Skeletal muscle cell (primary cell): ENCODE results near the gene PLEKHH2.
"Not testable (repeated sequence)": the region's sequence is repeated elsewhere in the genome, so short reads cannot be mapped to it uniquely, and the experiment has no call there.

Experiments used
- DNase-seq: peaks from one replicate; pipeline ENCODE4 v3.0.0-alpha.2; 2010; ENCODE audit warnings: low read depth
- H3K4me3 ChIP-seq: 2 replicates; pipeline ENCODE4 v1.5.1; 2011; ENCODE audit warnings: low read depth, mild to moderate bottlenecking, control low read depth, low read length, moderate library complexity

PLEKHH2 gene

DNA sequence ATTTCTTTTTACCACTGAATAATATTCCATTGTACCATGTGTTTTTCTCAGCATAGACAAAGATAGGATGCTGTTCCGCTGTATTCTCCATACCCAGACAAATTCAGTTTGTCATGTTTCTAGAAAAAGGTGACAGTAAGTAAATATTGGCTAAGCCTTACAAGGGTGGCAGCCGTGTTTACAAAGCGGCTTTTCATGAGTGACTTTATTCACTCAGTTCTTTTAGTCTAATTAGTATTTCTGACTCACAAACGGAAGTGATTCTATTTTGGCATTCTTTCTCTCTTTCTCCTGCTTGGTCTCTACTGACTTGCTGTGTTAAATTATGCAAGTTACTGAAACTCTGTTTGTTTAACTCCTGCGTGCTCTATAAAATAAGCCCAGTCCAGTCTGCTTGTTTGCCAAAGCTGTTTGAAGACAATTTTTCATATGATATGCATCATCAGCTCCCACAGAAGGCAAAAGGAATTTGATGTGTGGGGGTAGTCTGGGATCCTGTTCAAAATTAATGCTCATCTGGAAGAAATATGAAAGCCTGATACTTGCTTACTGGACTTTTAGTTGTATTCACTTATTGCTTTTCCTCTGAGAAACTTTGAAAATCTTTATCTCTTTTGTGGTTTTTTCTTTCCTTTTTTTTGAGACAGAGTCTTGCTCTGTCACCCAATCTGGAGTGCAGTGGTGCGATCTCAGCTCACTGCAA, 2.3 kb upstream of the PLEKHH2 start:
- DNase-seq, result peak; percentile 51
- no peak overlapping the region for H3K4me3 ChIP-seq

DNA sequence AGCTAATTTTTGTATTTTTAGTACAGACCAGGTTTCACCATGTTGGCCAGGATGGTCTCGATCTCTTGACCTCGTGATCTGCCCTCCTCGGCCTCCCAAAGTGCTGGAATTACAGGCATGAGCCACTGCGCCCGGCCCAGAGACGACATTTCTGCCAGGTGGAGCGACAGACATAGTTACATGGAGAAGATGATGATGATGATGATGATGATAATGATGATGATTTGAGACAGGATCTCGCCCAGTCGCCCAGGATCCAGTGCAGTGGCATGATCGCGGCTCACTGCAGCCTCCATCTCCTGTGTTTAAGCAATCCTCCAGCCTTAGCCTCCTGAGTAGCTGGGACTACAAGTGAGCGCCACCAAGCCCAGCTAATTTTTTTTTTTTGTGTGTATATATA, 907 bp upstream of the PLEKHH2 start:
- H3K4me3 ChIP-seq, DNase-seq: not testable (repeated sequence)

DNA sequence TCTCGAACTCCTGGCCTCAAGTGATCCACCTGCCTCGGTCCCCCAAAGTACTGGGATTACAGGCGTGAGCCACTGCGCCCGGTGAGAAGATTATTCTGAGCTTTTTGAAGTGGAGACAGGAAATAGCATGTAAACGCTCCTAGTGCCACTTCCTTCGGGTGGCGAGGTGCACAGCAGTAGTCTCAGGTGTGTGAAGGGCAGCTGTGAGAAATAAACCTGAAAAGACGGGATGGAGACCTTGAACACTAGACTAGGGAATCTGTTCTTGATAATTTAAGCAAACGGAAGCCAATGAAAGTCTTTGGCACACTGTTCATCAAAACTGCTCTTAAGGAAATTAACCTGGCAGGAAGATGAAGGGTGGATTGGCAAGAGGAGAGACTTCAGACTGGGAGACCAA, 439 bp upstream of the PLEKHH2 start:
- DNase-seq, result no peak

DNA sequence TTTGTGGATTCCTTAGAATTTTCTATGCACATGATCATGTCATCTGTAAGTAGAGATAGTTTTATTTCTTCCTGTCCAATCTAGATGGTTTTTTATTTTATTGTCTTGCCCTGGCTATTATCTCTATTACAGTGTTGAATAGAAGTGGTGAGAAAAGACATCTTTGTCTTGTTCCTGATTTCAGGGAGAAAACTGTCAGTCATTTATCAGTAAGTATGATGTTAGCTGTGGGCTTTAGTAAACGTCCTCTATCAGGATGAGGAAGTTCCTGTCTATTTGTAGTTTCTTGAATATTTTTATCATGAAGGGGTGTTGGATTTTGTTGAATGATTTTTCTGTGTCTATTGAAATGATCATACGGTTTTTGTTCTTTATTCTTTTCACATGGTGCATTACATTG, 5.3 kb downstream of the PLEKHH2 start:
- DNase-seq, result no peak
- no peak overlapping the region for H3K4me3 ChIP-seq

More for the DNA sequence above, 439 bp upstream of the PLEKHH2 start:
- H3K4me3 ChIP-seq, result peak overlapping the region; percentile 71

DNA sequence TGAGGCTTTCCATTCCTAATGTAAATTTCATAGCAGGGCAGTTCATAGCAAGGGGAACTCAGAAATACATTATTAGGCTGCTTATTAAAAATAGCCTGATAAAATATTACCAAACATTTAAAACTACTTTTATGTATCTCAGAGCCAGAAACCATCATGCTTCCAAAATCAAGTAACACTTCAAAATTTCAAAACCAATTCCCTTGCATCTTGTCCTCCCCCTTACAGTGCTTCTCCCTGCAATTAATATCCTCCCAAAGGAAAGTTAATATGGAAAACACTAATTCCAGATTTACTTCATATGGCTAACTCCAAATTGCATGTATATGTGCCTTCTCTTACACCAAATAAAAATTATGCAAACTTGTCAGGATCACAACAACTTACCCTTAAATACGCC, 6.6 kb downstream of the PLEKHH2 start:
- DNase-seq, result no peak
- no peak overlapping the region for H3K4me3 ChIP-seq

DNA sequence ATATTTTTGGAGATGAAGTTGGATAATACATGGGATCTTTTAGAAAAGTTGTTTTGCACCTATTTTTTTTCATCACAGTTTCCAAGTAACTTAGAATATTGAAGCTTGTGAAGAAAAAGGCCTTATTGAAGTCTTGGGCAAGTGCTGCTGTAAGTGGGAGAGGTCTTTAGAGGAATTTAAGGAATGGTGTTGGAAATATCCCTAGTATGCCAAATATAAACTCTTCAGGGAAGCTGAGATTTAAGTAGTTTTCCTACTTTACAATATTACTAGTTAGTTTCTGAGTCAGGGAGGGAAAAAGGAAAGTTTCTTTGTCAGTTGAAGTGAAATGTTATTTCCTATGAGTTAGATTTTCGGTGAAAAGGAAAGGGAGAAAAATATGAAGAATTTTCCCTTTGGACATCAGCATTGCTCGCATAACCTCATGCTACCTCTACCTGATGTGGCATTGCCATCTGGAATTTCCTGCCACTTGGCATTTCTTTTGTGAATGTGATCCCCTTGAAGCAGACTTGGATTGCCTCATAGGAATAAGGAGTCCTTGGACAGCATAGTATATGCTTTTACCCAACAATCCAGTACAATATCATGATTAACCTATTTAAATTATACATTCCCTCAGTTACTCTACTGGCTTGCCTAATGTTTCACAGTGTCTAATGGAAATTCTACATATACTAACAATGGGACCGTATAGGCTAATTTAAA, 12.1 kb downstream of the PLEKHH2 start:
- H3K4me3 ChIP-seq, result no peak overlapping the region
- DNase-seq, result no peak

DNA sequence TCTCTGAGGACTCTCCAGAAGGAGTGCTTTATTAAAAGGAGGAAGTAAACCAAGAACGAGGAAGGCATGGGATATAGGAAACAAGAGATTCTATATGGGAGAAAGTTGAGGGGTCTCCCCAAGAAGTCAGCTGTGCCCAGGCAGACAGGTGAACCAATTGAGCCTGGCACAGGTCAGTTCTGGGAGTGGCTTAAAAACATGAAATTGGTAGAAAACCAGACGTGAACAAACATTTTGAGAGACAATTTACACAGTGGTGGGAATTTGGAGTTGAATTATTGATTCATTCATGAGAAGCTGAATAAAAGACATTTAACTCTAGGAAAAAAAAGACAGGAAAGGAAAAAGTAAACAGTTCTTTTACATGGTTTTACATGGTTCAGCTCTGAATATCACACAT, 16.4 kb downstream of the PLEKHH2 start:
- no peak overlapping the region for H3K4me3 ChIP-seq
- no peak for DNase-seq

DNA sequence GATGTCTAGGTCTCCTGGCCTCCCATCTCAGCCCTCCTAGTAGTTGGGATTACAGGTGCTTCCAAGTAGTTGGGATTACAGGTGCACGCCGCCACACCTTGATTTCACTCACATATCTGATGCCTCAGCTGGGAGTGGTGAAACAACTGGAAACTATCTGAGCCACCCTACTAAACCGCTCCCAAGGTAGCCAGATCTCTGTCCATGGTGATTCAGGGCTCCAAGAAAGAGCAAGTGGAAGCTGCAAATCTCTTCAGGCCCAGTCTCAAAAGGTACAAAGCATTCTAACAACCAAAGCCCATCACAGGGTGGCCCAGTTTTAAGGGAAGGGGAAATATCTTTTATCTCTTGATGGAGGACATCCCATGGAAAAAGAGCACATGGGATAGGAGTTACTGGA, 20.2 kb downstream of the PLEKHH2 start:
- no peak overlapping the region for H3K4me3 ChIP-seq
- no peak for DNase-seq

DNA sequence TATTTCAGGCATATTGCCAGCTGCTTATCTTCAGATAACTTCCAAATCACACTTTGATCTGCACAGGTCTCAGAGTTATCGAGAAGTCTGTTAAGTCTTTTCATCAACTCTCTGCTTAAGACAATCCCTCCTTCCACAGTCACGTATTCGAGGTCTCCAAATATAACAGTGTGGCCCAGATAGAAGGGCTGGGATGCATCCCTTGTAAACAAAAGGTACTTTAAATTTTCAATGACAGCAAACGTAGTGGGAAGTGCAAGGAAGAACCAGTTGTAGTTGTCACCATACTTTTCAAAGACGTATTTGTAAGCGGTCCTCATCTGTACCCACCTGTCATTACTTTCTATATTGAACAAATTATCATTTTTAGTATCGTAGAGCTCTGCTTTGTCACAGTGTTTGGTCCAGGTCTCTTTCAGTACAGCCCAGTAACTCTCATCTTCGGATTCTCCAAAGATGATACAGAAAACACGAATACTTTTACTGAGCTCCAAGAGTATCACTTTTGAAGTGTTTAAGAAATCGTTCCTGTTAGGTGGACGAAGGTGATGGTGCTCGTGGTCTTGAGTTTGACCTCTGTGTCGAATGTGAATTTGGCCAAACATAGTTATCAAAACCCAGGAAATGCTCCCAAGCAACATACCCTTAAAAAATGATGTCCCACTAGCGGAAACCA, 38.7 kb downstream of the PLEKHH2 start:
- no peak for DNase-seq
- peak overlapping the region; percentile 48 for H3K4me3 ChIP-seq

DNA sequence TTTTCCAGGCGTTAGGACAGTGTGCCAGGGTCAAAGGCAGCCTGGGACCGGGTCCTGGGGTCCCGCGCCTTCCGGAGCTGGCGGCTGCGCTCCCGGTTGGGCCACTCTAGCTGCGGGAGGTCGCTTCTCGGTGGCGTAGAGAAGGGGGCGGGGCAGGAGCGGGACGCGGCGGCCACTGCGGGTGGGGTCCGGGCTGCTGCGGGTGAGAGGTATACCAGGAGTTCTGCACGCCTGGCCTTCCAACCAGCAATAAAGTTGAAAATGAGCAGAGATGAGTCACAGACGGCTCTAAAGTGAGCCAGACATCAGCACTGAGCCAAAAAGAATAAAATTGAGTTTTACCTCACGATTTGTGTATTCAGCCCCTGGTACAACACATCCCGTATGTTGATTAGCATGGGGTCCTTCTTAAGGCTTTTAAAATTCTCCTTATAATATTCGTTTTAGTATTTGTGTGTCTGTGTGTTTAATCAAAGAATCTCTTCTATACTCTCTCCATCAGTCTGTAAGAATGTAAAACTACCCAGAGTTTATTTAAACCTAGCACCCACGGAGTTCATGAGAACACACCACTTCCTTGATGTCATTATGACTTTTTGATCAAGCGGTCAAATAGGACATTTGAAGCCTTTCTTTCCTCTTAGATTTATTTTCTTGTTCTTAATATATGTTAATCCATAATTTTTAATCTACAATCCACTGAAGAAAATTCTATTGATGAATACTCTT, 39.4 kb downstream of the PLEKHH2 start, which contains the start of gene C1GALT1C1L:
C1GALT1C1L (minus strand) TSS at position 108 of the 729 bp plus-strand sequence; CDS start at position 1, 107 bp downstream.
- DNase-seq, result peak; percentile 18
- H3K4me3 ChIP-seq, result peak within 1 kb of the TSS; percentile 48

DNA sequence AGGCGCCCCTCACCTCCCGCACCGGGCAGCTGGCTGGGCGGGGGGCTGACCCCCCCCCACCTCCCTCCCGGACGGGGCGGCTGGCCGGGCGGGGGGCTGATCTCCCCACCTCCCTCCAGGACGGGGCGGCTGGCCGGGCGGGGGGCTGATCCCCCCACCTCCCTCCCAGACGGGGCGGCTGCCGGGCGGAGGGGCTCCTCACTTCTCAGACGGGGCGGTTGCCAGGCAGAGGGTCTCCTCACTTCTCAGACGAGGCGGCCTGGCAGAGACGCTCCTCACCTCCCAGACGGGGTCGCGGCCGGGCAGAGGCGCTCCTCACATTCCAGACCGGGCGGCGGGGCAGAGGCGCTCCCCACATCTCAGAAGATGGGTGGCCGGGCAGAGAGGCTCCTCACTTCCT, 40.7 kb downstream of the PLEKHH2 start:
- not testable (repeated sequence) for DNase-seq, H3K4me3 ChIP-seq

DNA sequence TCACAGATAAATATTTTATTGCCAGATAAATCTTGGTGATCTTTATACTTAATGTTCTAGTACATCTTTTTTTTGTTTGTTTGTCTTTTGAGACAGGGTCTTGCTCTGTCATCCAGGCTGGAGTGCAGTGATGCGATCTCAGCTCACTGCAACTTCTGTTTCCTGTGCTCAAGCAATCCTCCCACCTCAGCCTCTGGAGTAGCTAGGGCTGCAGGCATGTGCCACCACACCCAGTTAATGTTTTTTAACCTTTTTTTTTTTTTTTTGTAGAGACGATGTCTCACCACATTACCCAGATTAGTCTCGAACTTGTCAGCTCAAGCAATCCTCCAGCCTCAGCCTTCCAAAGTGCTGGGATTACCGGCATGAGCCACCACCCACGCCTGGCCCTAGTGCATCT, 48.3 kb downstream of the PLEKHH2 start:
- no peak for DNase-seq
- H3K4me3 ChIP-seq, result no peak overlapping the region

DNA sequence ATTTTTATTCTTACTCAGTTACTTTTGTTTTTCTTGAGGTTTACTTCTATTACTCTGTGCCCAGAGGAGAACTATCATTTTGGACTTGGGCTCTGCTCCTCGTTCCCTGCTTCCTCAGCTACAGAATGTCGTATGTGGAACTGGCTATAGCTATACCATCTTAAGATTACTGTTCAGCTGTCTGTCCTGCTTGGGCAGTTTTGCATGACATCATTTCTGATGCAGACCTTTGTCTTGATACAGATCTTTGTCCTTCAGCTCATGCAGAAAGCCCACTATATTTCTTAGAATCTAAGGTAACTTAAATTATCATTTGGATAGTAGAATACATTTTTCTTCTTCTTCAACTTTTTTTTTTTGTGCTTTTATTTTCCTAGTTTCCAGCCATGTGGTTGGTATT, 52.9 kb downstream of the PLEKHH2 start:
- H3K4me3 ChIP-seq, result no peak overlapping the region
- no peak for DNase-seq

DNA sequence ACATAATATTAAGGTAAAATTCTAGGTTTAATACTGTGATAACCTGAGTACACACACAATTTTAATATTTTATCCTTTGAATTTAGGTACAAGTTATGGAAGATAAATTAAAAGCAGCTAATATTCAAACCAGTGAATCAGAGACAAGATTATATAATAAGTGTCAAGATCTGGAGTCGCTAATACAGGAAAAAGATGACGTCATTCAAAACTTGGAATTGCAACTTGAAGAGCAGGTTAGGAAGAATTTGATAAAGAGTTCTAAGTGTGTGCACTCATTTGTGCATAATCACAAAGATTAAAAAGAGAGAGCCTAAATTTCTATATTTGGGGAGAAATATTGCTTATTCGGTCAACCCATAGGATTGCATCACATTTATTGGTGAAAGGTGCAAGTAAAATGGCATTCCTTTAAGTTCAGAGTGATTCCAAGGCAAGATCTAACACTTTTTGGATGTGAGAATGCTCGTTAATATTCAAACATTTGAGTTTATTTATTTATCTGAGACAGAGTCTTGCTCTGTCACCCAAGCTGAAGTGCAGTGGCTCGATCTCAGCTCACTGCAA, 55.5 kb downstream of the PLEKHH2 start:
- DNase-seq, result no peak
- no peak overlapping the region for H3K4me3 ChIP-seq

DNA sequence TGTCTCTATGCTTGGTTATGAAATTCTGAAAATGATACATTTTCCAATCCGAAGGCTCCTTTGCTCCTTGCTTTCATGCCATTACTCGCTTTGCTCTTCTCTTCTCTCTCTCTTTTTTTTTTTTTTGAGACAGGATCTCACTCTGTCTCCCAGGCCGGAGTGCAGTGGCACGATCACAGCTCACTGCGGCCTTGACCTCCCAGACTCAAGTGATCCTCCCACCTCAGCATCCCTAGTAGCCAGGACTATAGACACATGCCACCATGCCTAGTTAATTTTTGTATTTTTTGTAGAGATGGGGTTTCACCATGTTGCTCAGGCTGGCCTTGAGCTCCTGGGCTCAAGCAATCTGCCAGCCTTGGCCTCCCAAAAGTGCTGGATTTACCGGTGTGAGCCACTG, 61.1 kb downstream of the PLEKHH2 start:
- not testable (repeated sequence) for DNase-seq, H3K4me3 ChIP-seq

DNA sequence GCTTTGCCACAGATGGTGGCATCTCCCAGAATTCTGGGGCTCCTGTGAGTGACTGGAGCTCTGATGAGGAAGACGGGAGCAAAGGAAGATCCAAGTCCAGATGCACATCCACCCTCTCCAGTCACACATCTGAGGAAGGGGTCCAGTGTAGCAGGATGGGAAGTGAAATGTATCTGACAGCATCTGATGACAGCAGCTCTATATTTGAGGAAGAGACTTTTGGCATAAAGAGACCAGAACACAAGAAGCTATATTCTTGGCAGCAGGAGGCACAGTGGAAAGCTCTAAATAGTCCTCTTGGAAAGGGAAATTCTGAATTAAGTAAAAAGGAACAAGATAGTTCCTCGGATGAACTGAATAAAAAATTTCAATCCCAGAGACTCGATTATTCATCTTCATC, 62.7 kb downstream of the PLEKHH2 start:
- H3K4me3 ChIP-seq, result no peak overlapping the region
- no peak for DNase-seq

DNA sequence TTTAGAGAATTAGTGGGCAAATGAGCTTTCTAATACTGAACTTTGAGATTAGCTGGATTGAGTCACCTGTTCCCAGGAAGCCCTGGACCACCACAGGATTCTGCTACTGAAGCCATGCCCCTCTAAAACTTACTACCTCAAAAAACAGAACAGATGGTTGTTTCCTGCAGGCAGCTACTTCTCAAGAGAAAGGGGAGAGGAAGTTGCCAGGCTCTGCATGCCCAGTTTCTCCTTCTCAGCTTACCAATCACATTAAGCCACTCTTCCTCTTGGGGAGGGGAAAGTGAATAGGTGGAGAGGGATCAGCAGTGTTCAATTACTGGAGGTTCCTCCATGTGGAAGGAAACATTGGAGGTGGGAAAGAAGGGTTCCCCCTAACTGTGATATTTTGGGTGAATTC, 64.1 kb downstream of the PLEKHH2 start:
- H3K4me3 ChIP-seq, result no peak overlapping the region

DNA sequence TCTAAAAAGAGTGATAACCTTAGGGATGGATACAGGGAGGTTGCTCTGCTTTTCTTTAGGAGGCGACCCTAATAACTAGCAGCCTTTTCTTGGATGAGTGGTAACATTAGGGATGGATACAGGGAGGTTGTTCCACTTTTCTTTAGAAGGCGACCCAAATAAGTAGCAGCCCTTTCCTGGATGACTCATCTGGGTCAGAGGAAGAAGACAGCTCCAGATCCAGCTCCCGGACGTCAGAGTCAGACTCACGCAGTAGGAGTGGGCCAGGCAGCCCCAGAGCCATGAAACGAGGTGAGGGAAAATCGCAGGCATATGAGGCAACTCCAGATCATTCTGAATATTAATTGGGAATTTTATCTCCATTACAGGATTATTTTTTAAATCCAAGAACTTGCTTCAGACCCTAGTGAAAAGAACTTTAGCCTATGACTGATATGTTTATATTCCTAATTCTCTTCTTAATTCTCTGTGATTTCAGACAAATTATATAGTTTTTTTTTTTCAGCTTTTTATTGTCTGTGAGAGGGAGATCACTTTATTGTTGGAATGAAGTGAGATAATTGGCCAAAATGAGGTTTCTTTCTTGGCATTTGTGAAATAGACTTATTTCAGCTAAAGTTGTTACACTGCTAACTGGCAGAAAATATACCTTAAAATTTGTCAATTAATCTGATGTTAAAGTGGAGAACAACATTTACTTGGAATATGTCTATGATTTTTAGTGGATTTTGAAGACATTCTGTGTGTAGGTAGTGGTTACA, 70.4 kb downstream of the PLEKHH2 start:
- H3K4me3 ChIP-seq, result no peak overlapping the region
- peak; percentile 65 for DNase-seq

More for the DNA sequence above, 64.1 kb downstream of the PLEKHH2 start:
- no peak for DNase-seq

DNA sequence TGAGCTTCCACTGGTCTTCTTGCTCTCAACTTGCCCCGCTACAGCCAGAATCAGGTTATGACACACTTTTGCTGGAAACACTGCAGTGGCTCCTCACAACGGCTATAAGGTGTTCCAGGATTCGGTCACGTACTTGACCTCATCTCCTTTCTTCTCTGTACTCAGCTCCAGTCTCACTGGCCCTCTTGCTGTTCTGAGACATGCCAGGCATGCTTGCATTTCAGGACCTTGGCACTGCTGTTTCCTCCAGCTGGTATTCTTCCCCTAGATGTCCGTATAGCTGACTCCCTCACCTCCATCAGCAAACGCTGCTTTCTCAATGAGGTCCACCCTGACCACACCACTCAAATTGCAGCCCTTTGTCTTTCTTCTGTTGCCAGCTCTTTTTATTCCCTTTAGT, 71.1 kb downstream of the PLEKHH2 start:
- no peak for DNase-seq
- no peak overlapping the region for H3K4me3 ChIP-seq
